HL-60/S4 treated with retinoic acid at 250 ng/mL for 4 days and 3 days (cell line): ENCODE data around the gene ABCC6.
"Not testable (repeated sequence)": the region's sequence is repeated elsewhere in the genome, so short reads cannot be mapped to it uniquely, and the experiment has no call there.

Experiments
- in situ Hi-C: fragments of 300-500 bp; cut with MboI; formaldehyde crosslinking; loops from 2 replicates; pipeline ENCODE4 v1.7.0; 2022; ENCODE audit warnings: low sequenced_read_pairs

Gene ABCC6

DNA sequence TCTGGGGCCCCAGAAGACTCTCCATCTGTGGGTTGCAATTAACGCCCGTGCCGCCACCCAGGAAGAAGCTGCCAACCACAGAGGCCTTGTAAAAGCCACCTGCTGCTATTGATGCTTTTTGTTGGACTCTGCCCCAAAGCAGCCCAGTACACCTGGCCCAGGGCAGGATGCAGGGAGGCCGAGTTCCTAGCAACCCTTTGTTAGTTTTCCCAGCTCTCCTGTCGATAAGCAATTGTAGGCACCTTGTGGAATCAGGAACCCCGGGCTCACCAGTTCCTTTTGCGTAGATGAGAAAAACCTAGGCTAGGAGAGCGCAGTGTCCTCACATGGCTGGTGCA is 103.3 kb downstream of the ABCC6 start:
- in situ Hi-C loops: no loop called here

DNA sequence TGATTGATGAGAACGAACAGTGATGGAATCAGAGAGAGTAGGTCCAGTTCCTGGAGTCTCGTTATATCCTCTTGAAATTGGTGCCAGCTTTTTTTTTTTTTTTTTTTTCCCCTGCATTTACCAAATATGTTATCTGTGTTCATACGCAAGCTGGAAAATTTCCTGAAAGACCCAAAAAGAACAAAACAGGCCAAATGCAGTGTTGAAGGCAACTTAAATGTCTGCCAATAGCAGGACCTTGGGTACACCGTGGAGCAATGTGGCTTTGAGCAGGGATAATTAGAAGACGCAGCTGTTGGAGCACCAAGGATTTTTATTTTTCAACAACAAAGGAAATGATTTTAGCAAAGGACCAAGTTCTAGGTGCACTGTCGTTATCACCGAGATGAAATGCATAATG is 105.0 kb downstream of the ABCC6 start:
- in situ Hi-C loops: no loop called here

DNA sequence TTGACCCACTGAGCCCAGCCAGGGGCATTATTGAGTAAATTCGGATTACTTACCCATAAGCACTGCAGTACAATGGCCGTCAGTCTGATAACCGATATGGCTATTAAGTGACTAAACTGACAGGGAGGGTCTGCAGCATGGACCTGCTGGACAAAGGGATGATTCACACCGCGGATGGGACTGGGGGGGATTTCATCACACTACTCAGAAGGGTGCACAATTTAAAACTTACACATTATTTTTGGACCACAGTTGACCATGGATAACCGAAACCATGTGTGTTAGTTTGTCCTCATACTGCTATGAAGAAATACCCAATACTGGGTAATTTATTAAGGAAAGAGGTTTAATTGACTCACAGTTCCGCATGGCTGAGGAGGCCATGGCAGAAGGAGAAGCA is 106.5 kb downstream of the ABCC6 start:
- in situ Hi-C loops: no loop called here

DNA sequence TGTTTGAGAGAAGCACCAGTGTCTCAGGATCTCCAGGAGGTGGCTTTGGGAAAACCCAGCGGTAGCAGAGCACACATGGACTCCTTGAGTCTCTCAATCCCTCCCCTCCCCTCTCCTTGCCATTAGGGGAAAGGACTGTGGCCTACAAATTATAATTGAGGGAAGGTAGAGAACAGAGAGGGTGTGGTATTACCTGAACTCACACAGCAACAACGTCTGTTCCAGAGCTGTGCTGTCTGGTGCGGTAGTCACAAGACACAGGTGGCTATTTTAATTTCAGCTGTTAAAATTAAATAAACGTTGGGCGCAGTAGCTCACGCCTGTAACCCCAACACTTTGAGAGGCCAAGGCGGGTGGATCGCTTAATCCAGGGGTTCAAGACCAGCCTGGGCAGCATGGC is 110.2 kb downstream of the ABCC6 start:
- in situ Hi-C loops: no loop called here

DNA sequence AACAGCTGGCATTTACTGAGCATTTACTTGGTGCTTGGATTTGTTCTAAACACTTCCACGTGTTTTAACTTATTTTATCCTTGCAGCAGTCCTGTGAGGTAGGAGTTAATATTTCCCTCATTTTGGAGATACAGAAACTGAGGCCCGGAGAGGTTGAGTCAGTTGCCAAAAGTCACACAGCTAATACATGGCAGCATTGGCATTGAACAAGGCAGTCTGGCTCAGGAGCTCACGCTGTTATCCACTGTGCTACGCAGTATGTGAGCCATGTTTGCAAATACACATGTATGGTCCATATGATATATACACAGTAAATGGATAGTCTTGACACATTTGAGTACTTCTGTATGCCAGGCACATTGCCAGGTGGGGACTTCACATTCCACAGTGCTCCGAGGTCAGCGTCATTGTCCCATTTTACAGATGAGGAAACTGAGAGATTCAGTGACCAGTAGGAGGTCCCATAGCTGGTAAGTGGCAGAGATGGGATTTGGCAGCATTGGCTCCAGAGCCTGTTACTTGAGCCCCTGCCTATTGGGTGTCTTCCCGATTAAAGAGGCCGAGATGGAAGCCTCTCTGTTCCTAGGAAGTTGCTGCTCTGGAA is 110.7 kb downstream of the ABCC6 start:
- in situ Hi-C loops: no loop called here

- in situ Hi-C loops: no loop called here
These were observed 111.7 kb downstream of the ABCC6 start for GRCh38 chr16:16111639-16112038.

DNA sequence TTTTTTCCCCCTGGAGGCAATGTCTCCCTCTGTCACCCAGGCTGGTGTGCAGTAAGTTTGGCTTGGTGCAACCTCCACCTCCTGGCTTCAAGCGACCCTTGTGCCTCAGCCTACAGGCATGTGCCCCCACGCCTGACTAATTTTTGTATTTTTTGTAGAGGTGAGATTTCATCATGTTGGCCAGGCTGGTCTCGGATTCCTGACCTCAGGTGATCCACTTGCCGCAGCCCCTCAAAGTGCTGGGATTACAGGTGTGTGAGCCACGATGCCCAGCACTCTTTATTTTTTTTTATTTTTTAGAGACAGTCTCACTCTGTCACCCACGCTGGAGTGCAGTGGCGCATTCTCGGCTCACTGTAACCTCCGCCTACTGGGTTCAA is 113.2 kb downstream of the ABCC6 start:
- in situ Hi-C loops: no loop called here

- in situ Hi-C loops: no loop called here
These were observed 113.7 kb downstream of the ABCC6 start for GRCh38 chr16:16109453-16110110.

DNA sequence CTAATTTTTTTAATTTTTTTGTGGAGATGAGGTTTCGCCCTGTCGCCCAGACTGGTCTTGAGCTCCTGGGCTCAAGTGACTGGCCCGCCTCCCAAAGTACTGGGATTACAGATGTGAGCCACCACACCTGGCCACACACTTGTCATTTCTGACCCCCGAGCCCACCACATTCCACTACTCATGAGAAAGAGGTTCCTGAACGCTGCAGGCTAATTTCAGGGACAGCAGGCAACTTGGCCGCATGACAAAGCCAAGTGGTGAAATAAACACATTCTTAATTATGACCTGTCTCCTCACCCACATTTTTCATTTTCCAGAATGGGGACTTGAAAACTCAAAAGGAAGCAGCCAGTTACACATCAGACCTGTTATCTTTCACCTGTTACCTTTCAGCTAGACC is 114.5 kb downstream of the ABCC6 start:
- in situ Hi-C loops: no loop called here

DNA sequence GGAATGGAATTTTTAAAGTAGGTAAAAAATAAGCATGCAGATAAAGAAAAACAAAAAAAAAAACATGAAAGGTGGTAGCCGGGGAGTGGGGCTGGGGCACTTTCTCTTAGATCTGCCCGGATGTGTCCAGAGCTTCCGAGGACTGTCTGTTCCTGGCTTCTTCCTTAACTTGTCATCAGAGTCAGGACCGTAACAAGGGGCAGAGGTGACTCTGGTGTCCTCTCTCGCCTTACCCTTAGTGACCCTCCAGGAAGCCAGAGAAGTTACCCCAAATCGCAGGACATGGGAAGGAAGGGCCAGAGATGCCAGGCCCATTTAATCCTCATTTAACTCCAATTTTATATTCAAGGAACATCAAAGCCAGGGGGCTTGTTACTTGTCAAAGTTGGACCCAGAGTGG is 115.5 kb downstream of the ABCC6 start:
- in situ Hi-C loops: no loop called here

DNA sequence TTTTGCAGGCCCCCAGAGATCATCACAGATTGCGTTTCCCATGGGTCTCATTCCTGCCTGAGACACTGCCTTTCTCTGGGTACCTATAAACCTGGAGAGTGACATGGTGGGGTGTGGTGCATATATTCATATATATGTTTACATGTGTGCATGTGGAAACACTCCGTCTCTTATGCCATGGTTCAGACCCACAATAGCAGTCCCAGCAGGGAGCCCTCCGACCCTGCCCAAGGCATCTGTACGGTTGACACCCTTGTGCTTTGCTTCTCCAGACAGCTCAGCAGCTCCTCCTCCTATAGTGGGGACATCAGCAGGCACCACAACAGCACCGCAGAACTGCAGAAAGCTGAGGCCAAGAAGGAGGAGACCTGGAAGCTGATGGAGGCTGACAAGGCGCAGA is 116.8 kb downstream of the ABCC6 start:
- in situ Hi-C loops: no loop called here

- in situ Hi-C loops: no loop called here
These were observed 117.6 kb downstream of the ABCC6 start for GRCh38 chr16:16105646-16106045.

DNA sequence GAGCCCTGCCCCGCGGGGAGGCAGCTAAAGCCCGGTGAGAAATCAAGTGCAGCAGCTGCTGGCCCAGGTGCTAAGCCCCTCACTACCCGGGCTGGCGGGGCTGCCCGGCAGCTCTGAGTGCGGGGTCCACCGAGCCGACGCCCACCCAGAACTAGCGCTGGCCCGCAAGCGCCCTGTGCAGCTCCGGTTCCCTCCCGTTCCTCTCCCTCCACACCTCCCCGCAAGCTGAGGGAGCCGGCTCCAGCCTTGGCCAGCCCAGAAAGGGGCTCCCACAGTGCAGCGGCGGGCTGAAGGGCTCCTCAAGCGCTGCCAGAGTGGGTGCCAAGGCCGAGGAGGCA is 118.5 kb downstream of the ABCC6 start:
- in situ Hi-C loops: not testable (repeated sequence)

- in situ Hi-C loops: not testable (repeated sequence)
These were observed 119.0 kb downstream of the ABCC6 start for GRCh38 chr16:16104132-16104803.

DNA sequence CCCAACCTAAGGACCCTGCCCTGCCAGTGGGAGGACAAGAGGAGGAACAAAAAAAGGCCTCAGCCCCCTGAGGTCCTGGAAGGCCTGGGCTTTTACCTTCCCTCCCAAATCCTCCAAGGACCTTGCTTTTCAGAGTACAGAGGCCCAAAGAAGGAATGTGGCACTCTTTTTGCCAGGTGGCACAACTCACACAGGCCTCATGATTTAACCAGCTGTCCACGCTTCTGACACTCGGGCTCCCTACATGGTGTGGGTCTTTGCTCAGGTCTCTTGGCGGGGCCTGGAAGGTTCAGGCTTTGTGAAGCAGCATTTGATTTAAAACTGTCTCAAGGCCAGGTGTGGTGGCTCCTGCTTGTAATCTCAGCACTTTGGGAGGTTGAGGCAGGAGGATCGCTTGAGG is 120.6 kb downstream of the ABCC6 start:
- in situ Hi-C loops: no loop called here

GRCh38 chr16:16101585-16101984 is 121.7 kb downstream of the ABCC6 start:
- in situ Hi-C loops: no loop called here

DNA sequence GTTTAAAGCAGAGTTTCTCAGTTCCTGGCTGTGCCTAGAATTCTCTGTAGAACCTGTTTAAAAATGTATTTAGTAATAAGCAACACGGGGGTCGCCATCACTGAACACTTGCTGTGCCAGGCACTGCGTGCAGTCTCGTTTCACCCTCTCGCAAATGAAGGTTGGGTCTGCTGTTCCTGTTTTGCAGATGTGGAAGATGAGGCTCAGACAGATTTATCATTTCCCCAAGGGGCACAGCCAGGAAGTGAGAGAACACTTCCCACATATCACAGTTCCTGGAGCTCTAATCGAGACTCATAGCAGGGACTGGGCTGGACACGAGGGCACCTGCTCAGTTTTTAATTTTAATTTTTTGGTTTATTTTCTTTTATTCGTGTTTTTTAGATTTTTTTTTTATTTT is 122.7 kb downstream of the ABCC6 start:
- in situ Hi-C loops: no loop called here

DNA sequence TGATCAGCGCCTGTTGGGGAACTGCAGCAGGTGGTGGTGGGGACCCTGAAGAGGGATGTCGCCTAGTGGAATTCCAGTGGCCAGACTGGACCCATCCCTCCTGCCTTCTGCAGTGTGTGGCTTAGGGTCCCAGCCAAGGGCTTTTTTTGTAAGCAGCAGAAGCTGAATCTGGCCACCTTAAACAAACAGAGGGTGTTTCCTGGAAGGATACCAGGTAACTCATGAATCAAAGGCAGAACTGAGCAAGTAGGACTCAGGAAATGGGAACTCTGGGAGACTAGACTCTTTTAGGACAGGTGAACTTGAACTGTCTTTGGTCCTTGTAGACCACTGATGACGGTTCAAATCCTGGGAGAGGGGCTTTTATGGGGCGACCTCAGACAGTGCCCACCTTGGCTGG is 124.0 kb downstream of the ABCC6 start:
- in situ Hi-C loops: no loop called here
